Stimulated activated CD8-positive, alpha-beta memory T cell treated with anti-CD3 and anti-CD28 coated beads, Interleukin-15, amount 100 ng/mL, for 4 hours (primary cell): ENCODE results near the gene SYNE1.

Source experiments
- DNase-seq, 2 donors: peaks; one replicate each; pipeline ENCODE4 v3.0.0-alpha.2; 2020; ENCODE audit warnings: low read depth in 2 of 2

The SYNE1 gene

DNA sequence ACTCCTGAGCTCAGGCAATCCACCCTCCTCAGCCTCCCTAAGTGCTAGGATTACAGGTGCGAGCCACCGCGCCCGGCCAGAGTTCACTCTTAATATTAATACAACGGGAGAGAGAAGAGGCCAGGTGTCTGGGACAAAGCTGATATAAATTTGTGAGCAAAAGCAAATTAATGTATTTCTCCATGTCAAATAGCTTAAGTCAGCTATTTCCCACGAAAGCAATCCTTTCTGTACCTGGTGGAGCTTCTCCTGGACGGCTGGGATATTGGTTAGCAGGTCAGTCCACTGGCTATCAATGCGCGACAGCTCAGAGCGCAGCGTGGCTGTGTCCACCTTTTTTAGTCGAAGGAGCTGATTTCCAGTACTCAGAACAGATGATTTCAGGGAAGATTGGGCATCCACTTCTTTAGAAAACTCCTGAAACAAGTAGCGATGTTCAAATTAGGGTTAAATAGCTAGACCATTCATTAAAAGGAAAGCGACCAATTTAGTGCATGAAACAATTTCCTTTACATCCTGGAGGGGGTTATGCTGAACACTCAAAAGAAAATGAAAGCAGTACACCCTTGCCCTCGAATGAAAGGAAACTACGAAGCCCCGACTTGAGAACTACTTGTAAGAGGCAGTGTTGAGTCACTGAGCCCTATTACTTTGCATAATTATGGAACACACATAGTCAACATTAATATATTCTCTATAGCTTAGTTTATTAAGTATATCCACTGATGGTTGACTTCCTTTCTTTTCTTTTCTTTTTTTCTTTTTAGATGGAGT is 403.4 kb downstream of the SYNE1 start:
- DNase-seq = no peak

DNA sequence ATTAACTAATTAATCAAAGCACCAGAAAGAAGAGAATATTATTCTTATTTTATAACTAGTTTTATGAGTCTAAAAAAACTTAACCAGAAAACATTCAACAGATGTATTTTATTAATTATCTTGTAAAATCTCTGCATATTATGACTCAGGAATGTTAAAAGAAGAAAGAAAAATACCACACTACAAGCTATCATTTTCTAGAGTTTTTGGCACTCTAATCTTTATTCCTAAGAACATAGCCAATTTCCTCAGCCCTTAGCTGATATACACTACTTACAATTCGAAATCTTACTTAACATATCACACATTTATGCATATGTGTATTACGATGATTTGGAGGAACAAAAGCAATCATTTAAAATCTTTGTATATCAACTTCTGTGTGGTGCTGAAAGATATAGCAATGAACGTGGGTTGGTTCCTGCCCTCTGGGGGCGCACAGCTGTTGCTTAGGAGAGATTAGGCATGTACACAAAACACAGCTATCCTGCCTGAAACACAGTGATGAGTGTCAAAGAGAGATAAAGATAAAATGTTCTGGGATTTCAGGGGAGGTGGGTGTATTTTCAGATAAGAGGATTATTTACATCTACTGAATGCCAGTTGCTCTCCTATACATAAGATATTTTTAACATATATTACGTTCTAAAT is 404.5 kb downstream of the SYNE1 start:
- DNase-seq = no peak

- no peak for DNase-seq
Measured at GRCh38 chr6:152229330-152229729, 407.8 kb downstream of the SYNE1 start.

DNA sequence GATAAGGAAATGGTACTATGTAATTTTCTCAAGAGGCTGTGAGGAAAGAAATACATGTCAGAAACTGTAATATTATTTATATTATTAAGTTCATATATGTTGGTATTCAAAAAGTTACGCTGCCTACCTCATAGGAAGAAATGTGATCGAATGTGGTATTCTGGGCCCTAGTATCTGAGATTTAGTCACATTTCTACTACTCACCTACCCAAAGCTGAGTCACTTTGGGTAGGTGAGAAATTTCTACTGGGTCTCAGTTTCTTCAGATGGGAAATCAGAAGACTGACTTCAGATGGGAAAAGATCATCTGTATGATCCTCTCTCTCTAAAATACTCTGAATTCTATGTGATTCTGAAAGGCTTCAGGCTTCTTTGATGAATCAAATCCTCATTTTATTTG is 411.0 kb downstream of the SYNE1 start:
- no peak for DNase-seq

DNA sequence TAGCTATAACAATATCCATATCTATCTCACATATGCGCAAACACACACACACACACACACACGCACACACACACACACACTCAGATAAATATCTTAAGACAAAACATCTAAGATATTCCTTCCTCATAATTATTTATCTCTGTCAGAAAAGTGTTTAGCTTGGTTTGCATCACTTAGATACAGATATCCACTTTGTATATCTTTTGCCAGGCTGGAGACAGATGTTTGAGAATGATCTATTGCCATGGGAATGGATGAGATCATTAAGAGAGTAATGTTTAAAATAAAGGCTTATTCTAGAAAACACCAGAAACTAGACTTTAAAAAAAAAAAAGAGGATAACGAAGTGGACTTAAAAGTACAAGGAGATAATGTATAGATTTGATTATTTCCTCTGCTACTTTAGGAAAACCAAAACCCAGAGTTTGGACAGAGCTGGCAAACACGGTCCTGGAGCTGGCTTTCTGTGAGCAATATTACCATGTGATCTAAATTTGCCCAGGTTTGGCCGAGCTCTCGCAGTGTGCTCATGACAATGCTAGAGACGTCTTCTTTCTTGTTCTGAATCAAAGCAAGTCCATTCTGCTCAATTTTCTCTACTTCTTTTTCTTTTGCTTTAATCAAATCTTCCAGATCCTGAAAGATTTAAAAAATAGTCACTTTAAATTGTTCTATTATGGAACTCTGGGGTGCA is 411.8 kb downstream of the SYNE1 start:
- no peak for DNase-seq

- DNase-seq = no peak
Measured at GRCh38 chr6:152223636-152224035, 413.5 kb downstream of the SYNE1 start.

GRCh38 chr6:152221806-152222628 is 415.1 kb downstream of the SYNE1 start:
- no peak for DNase-seq

DNA sequence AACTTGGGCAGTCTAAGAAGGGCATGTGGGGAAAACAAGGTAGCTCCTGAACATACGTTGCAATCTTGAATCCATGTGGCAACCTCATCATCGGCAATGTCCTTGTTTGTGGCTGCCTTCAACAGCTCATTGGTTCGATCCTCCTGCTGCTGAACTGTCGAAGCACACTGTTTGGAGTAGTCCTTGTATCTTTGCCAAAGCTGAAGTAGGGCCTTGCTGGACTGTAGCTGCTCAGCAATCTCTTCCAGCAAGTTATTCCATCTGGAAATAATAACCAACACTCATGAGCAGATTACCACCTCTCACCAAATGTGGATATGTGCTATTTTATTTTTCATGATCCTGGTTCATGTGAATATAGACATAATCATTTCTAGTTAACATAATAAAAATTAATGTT is 416.4 kb downstream of the SYNE1 start:
- DNase-seq = no peak

DNA sequence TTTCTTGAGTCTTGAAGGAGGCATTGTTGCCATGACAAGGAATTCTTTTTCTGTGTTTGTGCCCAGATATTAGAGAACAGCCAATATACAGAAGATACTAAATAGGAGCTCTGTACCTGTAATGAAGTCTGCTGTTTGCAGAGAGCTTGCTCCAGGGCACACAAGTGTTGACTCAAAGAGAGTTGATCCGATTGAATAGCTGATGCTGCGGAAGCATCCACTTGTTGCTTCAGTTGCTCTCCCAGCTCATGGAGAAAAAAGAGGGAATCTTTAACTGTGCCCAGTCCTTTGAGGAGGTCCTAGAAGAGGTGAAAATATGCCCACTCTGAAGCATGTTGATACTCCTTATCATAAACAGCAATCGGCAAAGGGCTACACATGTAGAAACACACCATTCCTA is 418.3 kb downstream of the SYNE1 start:
- no peak for DNase-seq

DNA sequence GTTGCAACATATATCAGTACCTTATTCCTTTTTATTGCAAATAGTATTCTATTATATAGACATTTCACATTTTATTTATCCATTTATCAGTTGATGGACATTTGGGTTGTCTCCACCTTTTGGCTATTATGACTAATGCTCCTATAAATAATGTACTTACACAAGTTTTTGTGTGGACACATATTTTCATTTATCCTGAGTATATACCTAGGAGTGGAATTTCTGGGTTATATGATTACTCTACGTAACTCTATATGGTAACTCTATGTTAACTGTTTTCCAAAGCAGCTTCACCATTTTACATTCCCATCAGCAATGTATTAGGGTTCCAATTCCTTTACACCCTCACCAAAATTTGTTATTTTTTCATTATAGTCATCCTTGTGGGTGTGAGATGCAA is 424.7 kb downstream of the SYNE1 start:
- no peak for DNase-seq

GRCh38 chr6:152209211-152209610 is 428.0 kb downstream of the SYNE1 start:
- no peak for DNase-seq

- DNase-seq = no peak
Measured at GRCh38 chr6:152207915-152208714, 429.0 kb downstream of the SYNE1 start.

DNA sequence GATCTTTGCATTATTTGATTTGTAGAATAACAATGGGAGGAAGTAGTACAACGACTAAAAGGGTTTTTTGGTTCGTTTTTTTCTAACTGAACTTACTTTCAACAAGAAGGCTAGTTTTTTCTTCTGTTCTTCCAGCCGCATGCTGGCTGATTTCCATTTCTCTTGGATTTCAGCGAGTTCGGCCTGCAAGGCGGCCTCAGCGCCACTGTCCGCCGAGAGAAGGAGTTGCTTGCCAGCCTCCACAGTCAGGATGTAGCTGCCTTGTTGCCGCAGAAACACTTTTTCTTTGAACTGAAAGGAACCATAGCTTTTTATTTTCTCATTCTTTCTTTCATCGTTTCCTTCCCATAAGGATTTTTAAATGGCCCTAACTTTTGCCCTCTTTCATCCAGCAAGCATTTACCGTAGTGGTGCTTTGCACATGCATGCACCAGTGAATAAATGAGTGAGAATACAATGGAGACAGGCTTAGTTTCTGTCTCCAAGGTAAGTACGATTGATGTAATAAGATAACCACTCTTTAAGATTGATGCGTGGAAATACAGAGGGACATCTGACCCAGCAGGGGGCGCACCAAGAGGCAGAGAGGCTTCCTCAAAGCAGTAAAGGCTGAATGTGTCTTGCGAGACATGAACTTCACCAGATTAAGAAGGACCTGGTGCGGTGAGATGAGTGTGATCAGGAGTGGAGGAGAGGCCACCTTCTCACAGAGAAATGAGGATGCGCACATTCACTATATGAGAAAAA is 430.9 kb downstream of the SYNE1 start:
- DNase-seq = no peak

- no peak for DNase-seq
Measured at GRCh38 chr6:152204591-152204990, 432.6 kb downstream of the SYNE1 start.

DNA sequence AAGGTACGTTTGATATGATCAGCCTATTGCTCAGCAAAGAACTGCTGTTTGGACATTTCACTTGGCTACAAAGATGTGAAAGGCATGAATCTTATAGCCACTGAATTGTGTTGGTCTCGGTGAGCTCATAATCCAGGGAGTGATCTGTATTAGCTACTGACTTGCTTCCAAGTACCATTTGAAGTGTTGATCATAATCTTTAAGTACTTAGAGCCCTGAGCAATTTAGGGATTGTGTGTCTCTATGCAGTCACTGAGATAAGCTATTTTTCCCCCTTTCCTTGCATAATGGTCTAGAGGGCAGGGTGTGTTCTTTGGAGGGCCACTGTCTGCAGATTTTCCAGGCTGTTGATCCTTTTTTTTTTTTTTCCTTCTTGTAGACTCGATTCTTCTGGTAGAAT is 436.0 kb downstream of the SYNE1 start:
- no peak for DNase-seq

DNA sequence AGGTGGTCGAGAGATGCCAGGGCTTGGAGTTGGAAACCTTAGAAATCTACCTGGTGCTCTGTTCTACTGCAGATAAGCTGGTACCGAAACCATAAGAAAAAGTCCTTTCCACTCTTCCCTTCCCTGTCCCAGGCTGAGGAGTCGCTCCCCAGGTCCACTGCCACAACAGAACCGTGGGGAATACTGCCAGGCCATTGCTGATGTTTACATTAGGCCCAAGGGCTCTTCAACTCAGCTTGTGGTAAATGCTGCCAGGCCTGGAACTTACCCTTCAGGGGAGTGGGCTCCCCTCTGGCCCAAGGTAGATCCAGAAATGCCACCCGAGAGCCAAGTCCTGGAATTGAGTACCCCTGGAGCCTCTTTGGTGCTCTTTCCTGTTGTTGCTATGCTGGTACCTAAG is 441.3 kb downstream of the SYNE1 start:
- DNase-seq = no peak

GRCh38 chr6:152189736-152190135 is 447.4 kb downstream of the SYNE1 start:
- DNase-seq = no peak

DNA sequence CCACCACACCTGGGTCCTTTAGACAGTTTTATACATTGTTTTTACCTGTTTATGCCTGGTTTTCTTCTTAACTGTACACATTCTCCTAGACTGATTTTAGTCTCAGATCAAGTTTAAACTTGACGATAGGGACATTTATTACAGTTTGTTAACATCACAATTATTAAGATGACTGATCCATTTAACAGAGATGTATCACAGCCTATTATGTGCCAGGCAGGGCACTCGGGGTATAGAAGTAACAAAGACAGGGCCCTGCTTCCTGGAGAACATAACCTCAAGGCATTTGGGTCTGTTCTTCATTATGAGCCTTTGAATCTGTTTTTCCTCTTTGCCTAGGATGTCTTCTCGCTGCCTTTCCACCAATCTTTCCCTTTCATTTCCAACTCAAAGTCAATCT is 449.2 kb downstream of the SYNE1 start:
- no peak for DNase-seq

- DNase-seq = no peak
Measured at GRCh38 chr6:152186840-152187239, 450.3 kb downstream of the SYNE1 start.

DNA sequence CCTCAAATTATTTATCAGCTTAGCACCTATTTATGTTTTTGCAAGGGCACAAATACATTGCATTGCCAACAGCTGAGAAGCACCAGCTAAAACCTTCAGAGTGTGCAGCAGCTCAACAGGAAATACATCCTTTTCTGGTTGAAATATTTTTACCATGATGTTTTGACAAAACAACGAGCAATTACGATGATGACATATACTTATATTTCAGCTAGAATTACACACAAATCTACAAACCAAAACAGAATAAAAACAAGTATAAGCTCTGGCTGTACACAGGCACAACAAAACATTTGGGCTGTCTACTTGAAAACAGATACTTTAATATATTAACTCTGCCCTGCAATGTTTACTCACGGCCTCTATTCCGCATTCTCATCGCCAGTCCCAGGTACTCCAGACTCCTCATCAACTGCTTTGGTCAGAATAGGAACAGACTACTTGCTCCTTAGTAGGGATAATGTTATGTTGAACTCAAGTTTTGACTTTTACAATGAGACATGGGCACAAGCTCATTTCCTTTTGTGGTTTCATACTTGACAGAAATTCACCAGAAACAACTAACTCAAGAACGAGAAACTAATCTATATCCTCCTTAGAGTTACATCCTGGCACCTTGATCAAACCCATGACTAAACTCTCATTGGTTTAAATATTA is 452.1 kb downstream of the SYNE1 start:
- no peak for DNase-seq
